Stimulated activated CD4-positive, alpha-beta T cell treated with anti-CD3 and anti-CD28 coated beads, Interleukin-12 subunit alpha, Interleukin-12 subunit beta, amount 100 ng/mL, for 4 hours (primary cell): ENCODE data around the gene APOL1.
"Not testable (repeated sequence)": the region's sequence is repeated elsewhere in the genome, so short reads cannot be mapped to it uniquely, and the experiment has no call there.

Experiments
- DNase-seq: peaks from one replicate; pipeline ENCODE4 v3.0.0-alpha.2; 2020

Gene APOL1

DNA sequence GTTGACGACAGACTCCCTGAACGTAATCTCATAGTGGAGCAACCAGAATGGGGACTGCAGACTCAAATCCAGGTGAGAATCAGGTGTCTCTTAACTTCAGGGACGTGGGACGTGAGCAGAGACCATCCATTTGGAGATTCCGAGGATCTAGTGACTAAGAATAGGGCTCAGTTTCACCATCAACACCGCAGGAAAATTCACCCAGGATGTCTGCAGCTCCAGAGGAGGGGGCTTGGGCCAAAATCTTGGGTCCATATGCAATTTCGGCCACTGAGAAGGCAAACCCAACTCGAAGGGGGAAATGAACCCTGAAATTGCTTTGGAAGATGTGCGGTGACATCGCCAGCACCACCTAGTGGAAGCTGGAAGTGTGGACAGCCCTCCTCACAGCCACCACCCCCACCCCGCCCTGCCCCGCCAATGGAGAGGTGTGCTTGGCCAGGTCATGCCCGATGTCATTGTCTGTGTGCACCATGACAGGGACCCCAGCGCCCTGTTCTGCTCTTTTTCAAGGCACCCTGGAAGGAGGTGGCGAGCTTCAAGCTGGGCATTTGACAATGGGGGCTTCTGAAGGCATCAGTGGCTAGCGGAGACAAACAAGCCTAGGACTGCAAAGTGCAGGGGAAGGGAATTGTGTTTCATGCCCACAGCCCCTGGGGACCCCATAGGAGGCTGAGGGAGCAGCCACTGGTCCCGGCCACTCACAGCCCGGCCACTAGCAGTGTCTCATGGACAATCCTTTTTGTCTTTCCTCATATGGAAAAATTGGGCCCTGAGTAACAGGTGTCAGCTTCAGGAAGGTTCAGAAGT is 24.8 kb downstream of the APOL1 start:
- peak; percentile 65 for DNase-seq

DNA sequence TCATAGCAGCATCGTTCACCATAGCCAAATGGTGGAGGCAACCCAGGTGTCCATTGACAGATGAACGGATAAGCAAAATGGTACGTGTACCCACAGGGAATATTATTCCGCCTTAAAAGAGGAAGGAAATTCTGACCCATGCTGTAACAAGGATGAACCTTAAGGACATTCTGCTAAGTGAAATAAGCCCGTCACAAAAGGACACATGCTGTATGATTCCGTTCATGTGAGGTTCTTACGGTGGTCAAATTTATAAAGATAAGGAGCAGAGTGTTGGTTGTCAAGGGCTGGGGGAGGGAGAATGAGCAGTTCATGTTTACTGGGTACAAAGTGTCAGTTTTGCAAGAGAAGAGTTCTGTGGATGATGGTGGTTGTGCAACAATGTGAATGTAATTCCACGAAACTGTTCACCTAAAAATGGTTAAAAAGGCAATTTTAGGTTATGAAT is 26.3 kb downstream of the APOL1 start:
- no peak for DNase-seq

GRCh38 chr22:36280379-36280778 is 27.4 kb downstream of the APOL1 start:
- DNase-seq, result no peak

DNA sequence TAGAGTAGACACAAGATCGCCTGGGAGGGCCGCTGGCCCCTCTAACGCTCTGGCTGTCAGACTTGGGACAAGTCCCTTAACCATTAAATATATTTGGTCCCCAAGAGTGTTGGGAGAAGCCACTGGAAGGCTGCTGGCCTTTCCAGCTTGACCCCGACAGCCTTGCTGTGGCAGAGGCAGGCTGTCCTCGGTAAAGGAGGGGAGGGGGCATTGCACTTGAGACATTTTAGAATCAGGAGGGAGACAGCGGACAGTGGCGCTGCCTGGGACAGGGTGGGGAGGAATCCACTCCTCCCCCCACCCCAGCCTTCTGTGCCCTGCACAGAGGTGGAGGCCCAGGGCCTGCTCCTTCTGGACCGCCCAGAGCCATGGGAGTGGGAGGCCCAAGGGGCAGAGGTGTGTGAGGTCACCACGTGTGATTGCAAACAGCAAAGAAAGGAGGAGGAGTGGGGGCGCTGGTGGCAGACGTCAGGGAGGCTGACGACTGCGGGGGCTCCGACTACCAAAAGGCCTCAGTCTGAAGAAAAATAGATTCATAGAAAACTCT is 28.9 kb downstream of the APOL1 start:
- no peak for DNase-seq

DNA sequence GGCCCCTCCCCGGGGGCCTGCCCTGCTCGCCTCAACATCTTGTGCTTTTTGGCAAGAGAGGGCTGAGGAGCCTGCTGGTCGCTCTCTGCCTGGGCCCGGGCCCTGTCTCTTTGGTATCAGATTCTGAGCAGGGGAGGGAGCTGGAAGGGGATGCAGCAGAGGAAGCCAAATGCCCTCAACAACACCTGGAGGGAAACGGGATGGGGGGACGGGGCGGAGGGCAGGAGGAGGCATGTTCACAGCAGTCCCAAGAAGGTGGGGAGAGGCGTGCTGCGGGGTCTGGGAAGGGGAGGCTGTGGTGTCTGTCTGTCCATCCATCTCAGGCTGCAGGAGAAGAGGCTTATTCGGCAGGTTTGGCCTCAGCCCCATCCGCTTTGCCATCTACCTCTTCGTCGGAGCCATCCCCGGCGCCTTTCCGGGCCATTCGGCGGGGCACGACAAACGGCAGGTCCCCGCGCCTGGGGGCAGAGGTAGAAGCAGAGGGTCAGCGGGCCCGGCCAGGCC is 29.4 kb downstream of the APOL1 start:
- DNase-seq, result no peak

GRCh38 chr22:36284171-36284571 is 31.2 kb downstream of the APOL1 start:
- DNase-seq, result no peak

GRCh38 chr22:36285017-36285416 is 32.1 kb downstream of the APOL1 start:
- no peak for DNase-seq

DNA sequence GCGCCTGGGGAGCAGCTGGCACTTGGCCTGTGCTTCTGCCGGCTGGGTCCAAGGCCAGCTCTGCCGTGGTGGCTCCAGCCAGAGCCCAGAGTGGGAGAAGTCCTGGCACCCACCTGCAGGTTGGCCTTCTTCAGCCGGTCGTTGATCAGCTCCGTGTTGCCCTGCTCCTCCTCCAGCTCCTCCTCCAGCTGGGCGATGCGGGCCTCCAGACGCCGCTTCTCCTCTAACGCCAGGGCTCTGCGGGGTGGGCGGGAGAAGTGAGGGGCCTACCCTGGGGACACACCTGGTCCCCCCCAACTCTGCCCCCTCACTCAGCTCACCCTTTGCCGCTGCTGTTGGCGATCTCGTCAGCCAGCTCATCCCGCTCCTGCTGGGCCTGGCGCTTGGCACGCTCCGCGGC is 32.6 kb downstream of the APOL1 start:
- DNase-seq, result no peak

GRCh38 chr22:36286096-36286957 is 33.4 kb downstream of the APOL1 start:
- DNase-seq, result peak; percentile 67

DNA sequence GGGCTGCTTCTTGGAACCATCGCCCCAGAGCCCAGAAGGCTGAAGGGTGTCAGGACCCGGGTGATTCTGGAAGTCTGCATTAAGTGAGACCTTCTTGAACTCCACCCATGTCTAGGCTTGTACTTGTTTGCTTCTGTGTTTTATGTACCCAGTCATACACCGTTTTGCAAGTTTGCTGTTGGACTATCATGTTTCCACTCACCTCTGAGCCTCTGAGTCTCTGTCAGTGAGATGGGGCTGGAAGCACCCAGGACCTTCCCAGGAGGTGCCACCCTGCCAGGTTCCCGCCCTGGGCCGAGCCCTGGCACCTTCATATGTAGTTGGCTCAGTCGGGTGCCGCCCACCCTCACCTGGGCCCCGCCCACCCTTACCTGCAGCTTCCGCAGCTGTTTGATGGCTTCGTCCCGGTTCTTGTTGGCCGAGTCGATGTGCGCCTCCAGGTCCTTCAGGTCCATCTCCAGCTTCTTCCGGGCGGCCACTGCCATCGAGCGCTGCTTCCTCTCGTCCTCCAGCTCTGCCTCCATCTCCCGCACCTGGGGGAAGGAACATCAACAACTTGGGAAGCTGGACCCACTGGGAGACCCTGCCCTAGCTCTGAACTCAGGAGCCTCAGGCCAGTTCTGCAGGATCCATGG is 35.1 kb downstream of the APOL1 start:
- DNase-seq, result no peak

GRCh38 chr22:36288571-36289405 is 35.9 kb downstream of the APOL1 start:
- no peak for DNase-seq

DNA sequence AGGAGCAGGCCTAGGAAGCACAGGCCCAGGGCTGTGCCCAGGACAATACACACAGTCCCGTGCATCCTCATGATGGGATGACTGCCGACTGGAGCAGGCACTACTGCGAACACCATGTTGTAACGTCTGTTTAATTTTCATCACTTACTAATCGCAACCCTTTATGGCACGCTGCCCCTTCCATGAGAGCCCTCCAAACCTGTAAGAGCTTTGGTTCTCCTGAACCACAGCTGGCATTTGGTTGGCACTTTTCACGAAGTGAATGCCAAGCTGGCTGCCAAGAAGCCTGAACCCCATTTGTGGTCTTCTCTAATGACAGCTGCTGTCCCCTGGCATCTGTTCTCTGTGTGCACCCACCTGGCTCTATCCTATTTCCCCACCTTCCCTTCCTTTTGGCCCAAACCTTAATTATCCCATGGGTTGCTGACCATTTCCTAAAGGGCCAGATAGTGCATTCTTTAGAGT is 36.5 kb downstream of the APOL1 start:
- no peak for DNase-seq

DNA sequence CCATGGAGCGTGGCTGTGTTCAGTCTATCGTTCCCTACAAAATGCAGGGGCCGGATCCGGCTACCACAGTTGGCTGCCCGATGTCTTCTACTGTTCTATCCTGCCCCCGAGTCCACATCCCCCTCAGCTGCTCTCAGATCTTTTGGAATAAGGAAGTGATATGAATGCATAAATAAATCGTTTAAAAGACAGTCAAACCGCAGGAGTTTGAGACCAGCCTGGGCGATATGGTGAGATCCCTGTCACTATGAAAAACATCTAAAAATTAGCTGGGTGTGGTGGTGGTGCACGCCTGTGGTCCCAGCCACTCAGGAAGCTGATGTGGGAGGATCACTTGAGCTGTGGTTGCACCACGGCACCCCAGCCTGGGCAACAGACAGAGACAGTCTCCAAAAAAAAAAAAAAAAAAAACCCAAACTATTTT is 37.0 kb downstream of the APOL1 start:
- not testable (repeated sequence) for DNase-seq

DNA sequence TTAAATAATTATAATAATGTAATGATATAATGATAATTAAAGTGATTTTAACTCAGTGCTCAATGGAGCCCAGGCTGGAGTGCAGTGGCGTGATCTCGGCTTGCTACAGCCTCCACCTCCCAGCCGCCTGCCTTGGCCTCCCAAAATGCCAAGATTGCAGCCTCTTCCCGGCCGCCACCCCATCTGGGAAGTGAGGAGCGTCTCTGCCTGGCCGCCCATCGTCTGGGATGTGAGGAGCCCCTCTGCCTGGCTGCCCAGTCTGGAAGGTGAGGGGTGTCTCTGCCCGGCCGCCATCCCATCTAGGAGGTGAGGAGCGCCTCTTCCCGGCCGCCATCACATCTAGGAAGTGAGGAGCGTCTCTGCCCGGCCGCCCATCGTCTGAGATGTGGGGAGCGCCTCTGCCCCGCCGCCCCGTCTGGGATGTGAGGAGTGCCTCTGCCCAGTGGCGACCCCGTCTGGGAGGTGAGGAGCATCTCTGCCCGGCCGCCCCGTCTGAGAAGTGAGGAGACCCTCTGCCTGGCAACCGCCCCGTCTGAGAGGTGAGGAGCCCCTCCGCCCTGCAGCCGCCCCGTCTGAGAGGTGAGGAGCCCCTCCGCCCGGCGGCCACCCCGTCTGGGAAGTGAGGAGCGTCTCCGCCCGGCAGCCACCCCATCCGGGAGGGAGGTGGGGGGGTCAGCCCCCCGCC is 37.6 kb downstream of the APOL1 start:
- not testable (repeated sequence) for DNase-seq

GRCh38 chr22:36291831-36292740 is 39.2 kb downstream of the APOL1 start:
- no peak for DNase-seq

DNA sequence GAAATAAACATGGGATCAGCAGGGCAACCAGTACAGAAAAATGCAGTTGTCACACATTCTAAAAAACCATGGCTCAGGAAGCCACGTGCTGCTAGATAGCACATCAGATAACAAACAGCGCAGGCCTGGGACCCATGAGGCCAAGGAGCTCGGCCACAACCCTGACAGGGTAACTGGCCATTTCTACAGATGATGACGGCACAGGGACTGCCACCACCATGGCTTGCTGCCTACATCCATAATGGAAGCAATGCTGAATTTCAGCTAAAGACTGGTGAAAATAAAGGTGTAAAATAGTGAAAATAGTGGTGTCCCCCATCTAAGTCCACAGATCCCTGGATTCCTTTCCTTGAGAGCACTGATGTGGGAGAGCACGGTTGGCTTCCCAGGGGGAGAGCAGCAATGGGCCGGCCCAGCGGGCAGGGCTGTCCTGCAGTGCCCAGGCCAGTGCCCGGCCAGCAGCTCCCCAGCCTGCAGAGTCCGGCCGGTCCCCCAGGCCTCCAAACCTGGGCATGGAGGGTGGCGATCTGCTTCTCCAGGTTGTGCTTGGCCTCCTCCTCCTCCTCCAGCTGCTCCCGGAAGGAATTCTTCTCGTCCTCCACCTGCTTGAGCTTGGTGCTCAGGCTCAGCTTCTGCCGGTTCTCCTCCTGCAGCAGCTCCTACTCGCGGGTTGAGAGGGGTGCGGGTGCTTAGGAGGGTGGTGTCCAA is 40.0 kb downstream of the APOL1 start:
- DNase-seq, result no peak

DNA sequence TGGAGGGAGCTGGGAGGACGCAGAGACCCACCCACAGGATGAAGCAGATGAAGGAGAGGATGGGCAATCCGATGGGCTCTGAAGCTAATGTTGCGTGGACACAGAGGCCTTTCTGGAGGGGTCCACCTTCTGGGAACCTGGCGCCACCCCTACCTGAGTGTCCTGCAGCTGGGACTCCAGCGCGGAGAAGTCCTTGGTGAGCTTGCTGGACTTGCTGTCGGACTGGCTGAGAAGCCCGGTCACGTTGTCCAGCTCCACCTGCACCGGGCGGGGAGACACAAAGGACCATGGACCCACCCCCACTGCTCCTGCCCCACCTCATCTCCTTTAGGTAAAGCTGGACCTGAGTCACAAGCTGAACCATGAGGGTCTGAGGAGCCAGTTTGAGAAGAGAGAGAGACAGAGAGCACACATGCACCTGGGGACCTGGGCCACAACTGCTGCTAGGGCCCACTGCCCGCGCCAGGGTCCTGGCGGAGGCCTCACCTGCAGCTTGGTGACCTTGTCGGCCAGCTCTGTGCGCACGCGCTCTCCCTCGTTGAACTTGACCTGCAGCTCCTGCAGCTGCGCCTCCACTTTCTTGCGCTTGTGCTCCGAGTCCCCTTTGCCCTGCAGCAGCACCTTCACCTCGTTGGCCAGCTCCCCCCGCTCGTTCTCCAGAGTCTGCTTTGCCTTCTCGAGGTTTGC is 40.8 kb downstream of the APOL1 start:
- DNase-seq, result no peak

DNA sequence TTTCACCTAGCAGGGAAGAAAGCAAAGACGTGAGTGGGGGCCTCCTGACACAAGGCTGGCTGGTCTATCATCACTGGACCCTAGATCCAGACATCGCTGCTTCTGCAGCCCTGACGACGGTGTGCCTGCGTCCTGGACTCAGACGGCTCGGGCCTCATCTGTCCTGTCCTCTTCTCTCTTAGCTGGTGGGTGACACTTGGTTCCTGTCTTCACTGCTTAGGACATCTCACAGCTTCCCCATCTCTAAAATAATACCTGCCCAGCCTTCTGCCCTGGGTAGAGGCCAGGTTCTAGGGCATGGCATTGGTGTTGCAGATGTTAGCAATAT is 41.3 kb downstream of the APOL1 start:
- DNase-seq, result no peak

GRCh38 chr22:36294801-36295200 is 41.9 kb downstream of the APOL1 start:
- DNase-seq, result no peak
